Measurements from ENCODE around the gene COL28A1. TPM values are rescaled to one million over a fixed set of nuclear protein-coding genes. Genes with fewer than 3 reads are reported as not detected.

The COL28A1 gene
- total RNA-seq, 4 donors from 2014 or later = 0.25 to 3.0 (median 0.65) TPM

- ATAC-seq (ENCODE audit: low FRiP score) (no peak), DNase-seq (ENCODE audit: low spot score) (no peak)
- TF ChIP-seq CTCF (IDR thresholded peaks at IDR 0.05) = no peak
These were observed 39.4 kb downstream of the COL28A1 start for GRCh38 chr7:7496311-7496710.

GRCh38 chr7:7495171-7495570, 40.5 kb downstream of the COL28A1 start:
- DNase-seq (ENCODE audit: low spot score) = no peak
- no peak for TF ChIP-seq CTCF (IDR thresholded peaks at IDR 0.05)
- no peak for ATAC-seq (ENCODE audit: low FRiP score)

GRCh38 chr7:7491044-7491443, 44.6 kb downstream of the COL28A1 start:
- no peak for DNase-seq (ENCODE audit: low spot score)
- ATAC-seq (ENCODE audit: low FRiP score) = no peak
- TF ChIP-seq CTCF (IDR thresholded peaks at IDR 0.05) = no peak

- ATAC-seq (ENCODE audit: low FRiP score) = no peak
- TF ChIP-seq CTCF (IDR thresholded peaks at IDR 0.05) = no peak
- no peak for DNase-seq (ENCODE audit: low spot score)
These were observed 45.7 kb downstream of the COL28A1 start for GRCh38 chr7:7490003-7490402.

- no peak for ATAC-seq (ENCODE audit: low FRiP score)
- DNase-seq (ENCODE audit: low spot score) = no peak
- TF ChIP-seq CTCF (IDR thresholded peaks at IDR 0.05) = no peak
These were observed 46.1 kb downstream of the COL28A1 start for GRCh38 chr7:7489546-7489945.

GRCh38 chr7:7486362-7486761, 49.3 kb downstream of the COL28A1 start:
- no peak for TF ChIP-seq CTCF (IDR thresholded peaks at IDR 0.05)
- ATAC-seq (ENCODE audit: low FRiP score) (no peak), DNase-seq (ENCODE audit: low spot score) (no peak)

GRCh38 chr7:7484072-7484471, 51.6 kb downstream of the COL28A1 start:
- no peak for DNase-seq (ENCODE audit: low spot score)
- no peak for ATAC-seq (ENCODE audit: low FRiP score)
- TF ChIP-seq CTCF (IDR thresholded peaks at IDR 0.05) = no peak

Data from omental fat pad (tissue), 4 donors.